CD4-positive, alpha-beta T cell treated with Interferon gamma for 1 hour (primary cell): ENCODE measurements around the gene DOCK8.
"Not testable (repeated sequence)": the region's sequence is repeated elsewhere in the genome, so short reads cannot be mapped to it uniquely, and the experiment has no call there.

Experiments
- DNase-seq: peaks from one replicate; pipeline ENCODE4 v3.0.0-alpha.2; 2020

DOCK8 gene

GRCh38 chr9:372128-372527 is 157.5 kb downstream of the DOCK8 start:
- DNase-seq, result no peak

GRCh38 chr9:373759-374206 is 159.1 kb downstream of the DOCK8 start:
- no peak for DNase-seq

- no peak for DNase-seq
Observed at GRCh38 chr9:374736-375135, 160.1 kb downstream of the DOCK8 start.

GRCh38 chr9:376115-376514 is 161.4 kb downstream of the DOCK8 start:
- no peak for DNase-seq

- DNase-seq, result no peak
Observed at GRCh38 chr9:378263-378662, 163.6 kb downstream of the DOCK8 start.

- no peak for DNase-seq
Observed at GRCh38 chr9:382383-382782, 167.7 kb downstream of the DOCK8 start.

- no peak for DNase-seq
Observed at GRCh38 chr9:385818-386398, 171.2 kb downstream of the DOCK8 start.

GRCh38 chr9:389159-389558 is 174.5 kb downstream of the DOCK8 start:
- no peak for DNase-seq

GRCh38 chr9:389758-390157 is 175.1 kb downstream of the DOCK8 start:
- DNase-seq, result no peak

GRCh38 chr9:392077-392804 is 177.6 kb downstream of the DOCK8 start:
- no peak for DNase-seq

GRCh38 chr9:394347-395052 is 179.8 kb downstream of the DOCK8 start:
- no peak for DNase-seq

GRCh38 chr9:396396-396795 is 181.7 kb downstream of the DOCK8 start:
- DNase-seq, result no peak

- DNase-seq, result no peak
Observed at GRCh38 chr9:398085-398484, 183.4 kb downstream of the DOCK8 start.

- DNase-seq, result no peak
Observed at GRCh38 chr9:401223-401622, 186.6 kb downstream of the DOCK8 start.

- no peak for DNase-seq
Observed at GRCh38 chr9:404234-404633, 189.6 kb downstream of the DOCK8 start.

GRCh38 chr9:405341-405740 is 190.7 kb downstream of the DOCK8 start:
- no peak for DNase-seq

- DNase-seq, result no peak
Observed at GRCh38 chr9:406886-407654, 192.4 kb downstream of the DOCK8 start.

GRCh38 chr9:409655-410054 is 195.0 kb downstream of the DOCK8 start:
- DNase-seq, result not testable (repeated sequence)

GRCh38 chr9:414595-414994 is 199.9 kb downstream of the DOCK8 start:
- DNase-seq, result no peak

- DNase-seq, result no peak
Observed at GRCh38 chr9:419571-420171, 205.0 kb downstream of the DOCK8 start.

GRCh38 chr9:421896-422295 is 207.2 kb downstream of the DOCK8 start:
- DNase-seq, result no peak

GRCh38 chr9:426264-426663 is 211.6 kb downstream of the DOCK8 start:
- DNase-seq, result no peak

GRCh38 chr9:426976-427375 is 212.3 kb downstream of the DOCK8 start:
- DNase-seq, result no peak
